ENCODE measurements around the gene MYRIP.

DNA sequence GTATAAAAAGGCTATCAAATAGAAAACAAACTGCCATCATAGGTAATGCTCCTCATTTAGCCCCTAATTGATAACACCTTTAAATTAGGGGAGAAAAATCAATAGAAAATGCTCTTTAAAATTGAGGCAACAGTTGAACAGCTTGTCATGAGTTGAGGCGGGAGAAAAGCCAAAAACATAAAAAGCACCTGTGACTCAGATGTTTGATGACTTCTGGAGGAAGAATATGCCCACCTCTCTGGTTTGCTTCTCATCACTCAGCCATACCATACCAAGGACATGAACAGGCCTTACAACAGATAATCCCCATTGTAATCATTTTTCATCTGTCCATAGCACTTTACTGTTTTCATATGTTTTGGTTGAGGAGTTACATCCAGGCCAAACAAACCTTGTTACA is 246.0 kb downstream of the MYRIP start:
- TF ChIP-seq EP300 (IDR thresholded peaks at IDR 0.05; ENCODE audit: borderline replicate concordance in 1 of 2, control insufficient read depth in 1 of 2, low read depth in 2 of 2, low read length in 2 of 2) (no peak), BCL11A (IDR thresholded peaks at IDR 0.05; ENCODE audit: low read depth, low read length) (no peak), REST (IDR thresholded peaks at IDR 0.05; ENCODE audit: low read depth, low read length) (no peak), YBX1 (IDR thresholded peaks at IDR 0.05) (no peak), BRCA1 (IDR thresholded peaks at IDR 0.05; ENCODE audit: low read depth, low read length) (no peak)

Data from GM12878 (cell line).